HG02943 (cell line): ENCODE results near the gene ADGRF1.
"Not testable (repeated sequence)": the region's sequence is repeated elsewhere in the genome, so short reads cannot be mapped to it uniquely, and the experiment has no call there.

Experiments used
- ATAC-seq: cut with Tn5 transposase; IDR thresholded peaks from one replicate; pipeline ENCODE4 v1.9.1; 2021; ENCODE audit warnings: mild to moderate bottlenecking, low read depth, moderate library complexity; ENCODE audit not compliant: unreplicated experiment

The ADGRF1 gene

DNA sequence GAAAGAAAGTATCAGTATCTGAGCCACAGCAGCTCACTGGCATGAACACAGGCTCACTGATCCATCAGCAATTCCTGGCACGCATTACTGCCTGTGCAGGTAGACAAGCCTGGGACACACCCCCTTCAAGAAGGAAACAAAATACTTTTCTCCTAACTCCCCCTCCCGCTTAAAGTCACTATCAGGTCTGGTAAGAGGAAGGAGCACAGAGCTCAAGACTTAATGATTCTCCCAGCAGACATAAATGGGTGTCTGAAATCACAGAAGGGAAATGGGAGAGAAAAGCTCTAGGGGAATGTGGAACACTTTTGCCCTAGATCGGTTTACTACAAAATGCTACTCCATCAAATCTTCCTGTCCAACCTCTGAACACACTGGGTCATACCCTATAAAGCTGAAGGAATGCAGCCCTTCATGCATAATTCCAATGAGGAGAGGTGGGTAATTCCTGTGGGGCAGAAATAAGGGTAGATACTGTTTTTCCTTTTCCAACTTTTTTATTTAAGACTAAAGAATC, at the start of gene ADGRF1:
ADGRF1 (minus strand) TSS at position 58 of the 517 bp plus-strand sequence. CDS start 13,271 bp downstream, outside the sequence.
- ATAC-seq: no peak

DNA sequence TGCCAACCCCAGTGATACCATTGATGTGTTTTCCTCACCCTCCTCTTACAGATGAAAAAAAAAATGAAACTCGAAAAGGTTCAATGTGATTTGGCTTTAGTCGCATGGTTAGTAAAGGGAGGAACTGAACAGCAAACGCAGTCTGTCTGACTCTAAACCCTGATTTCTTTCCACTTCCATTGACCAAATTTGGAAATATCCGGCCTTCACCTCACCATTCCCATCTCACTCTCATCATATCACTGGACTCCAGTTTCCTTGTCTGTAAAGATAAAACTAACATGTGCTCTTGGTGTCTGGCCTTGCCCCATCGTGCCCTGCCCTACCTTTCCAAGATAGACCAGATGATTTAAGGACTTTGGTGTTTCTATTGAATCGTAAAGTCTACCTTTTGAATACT, 48.7 kb upstream of the ADGRF1 start:
- no peak for ATAC-seq

DNA sequence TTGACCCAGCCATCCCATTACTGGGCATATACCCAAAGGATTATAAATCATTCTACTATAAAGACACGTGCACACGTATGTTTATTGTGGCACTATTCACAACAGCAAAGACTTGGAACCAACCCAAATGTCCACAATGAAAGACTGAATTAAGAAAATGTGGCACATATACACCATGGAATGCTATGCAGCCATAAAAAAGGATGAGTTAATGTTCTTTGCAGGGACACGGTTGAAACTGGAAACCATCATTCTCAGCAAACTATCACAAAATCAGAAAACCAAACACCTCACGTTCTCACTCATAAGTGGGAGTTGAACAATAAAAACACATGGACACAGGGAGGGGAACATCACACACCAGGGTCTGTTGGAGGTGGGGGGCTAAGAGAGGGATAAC, 47.3 kb upstream of the ADGRF1 start:
- ATAC-seq: not testable (repeated sequence)

DNA sequence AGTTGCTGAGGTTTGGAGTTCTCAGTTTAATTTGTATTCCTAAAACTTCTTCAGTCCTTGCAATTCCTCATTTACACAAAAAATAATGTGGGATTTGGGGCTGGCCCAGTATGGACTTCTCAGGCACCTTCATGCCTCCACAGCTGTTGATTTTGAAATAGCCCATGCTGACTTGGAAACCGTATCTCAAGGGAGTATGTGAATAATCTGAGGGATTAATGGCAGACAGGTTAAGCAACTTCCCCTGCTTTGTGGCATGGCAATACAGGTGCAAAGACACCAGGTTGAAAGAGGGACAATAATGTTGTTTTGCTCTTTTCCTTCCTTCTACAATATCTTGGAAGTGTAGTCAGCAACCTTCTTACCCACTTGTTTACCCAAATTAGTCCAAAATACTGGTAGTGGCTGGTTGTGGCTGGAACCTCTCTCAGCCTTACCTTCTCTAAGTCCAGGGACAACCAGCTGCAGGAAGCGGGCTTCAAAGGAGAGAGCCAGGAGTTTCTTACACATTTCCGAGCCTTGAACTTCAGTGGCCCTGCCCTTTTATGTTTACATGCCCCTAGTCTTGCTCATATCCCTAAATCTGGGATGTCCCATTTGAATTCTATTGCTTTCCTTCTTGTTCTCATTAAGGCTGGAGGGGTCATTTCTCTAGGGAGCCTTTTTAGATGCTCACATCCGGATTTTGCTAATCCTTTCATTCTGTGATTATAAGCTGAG, 44.1 kb upstream of the ADGRF1 start:
- ATAC-seq: no peak

DNA sequence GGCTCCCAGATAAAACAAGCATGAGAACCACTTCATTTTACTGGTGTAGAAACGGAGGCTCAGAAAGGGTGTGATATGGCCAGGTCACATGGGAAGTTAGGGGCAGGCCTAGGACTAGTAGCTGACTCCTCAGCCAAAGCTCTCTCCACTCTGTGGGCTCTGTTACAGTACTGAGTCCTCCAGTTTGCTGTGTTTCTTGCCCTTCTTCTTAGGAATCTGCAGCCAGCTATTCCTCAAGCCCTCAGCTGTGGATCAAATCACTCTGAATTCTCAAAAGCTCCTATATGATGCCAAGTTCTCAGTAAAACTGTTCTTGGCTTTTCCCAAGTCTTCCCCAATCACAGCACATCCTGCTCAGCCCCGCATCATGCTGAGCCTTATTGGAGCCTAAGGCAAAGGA, 42.5 kb upstream of the ADGRF1 start:
- no peak for ATAC-seq

DNA sequence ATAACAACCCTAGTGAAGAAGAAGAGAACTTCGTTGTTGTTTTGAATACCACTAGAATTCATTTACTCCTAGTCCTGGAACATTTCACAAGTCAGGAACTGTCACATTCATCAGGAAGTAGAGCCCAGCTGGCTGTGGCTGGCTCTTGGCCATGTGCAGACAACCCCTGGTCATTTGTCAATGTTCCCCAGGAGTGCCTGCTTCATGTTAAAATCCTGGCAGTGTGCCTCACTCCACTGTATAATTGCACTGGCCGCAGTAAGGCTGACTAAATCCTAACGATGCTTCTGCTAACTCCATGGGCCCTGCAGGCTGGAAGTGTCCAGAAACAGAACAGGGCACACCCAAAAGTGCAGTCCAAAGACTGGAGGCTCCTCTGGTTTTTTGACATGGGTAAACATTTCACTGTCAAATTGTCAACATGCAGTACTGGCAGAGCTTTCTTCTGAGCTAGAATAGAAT, 41.5 kb upstream of the ADGRF1 start:
- ATAC-seq: no peak

DNA sequence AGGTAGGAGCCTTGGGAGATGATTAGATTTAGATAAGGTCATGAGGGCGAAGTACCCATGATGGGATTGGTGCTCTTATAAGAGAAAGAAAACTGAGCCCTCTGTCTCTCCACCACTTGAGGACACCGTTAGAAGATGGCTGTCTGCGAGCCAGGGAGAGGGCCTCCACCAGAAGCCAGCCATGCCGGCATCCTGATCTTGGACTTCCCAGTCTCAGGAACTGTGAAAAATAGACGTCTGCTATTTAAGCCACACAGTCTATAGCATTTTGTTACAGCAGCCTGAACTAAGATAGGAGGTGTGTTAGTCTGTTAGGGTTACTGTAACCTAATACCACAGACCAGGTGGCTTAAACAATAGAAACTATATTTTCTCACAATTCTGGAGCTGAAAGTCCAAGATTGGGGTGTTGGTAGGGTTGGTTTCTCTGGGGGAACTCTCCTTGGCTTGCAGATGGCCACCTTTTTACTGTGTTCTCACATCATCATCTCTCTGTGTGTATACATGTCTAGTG, 38.0 kb upstream of the ADGRF1 start:
- no peak for ATAC-seq

DNA sequence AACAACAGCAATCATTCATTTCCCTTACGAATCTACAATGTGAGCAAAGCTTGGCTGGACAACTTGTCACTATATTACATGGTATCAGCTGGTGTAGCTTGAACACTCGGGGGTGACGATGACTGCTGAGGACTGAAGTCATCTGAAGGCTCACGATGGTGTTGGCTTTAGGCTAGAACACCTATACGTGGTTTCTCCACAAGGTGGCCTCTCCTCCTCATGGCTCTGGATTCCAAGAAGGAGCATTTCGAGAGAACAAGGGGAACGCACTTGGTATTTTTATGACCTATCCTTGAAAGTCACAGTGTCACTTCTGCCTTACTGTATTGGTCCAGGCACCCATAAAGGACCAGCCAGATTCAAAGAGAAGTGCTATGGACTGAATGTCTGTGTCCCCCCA, 37.5 kb upstream of the ADGRF1 start:
- no peak for ATAC-seq

DNA sequence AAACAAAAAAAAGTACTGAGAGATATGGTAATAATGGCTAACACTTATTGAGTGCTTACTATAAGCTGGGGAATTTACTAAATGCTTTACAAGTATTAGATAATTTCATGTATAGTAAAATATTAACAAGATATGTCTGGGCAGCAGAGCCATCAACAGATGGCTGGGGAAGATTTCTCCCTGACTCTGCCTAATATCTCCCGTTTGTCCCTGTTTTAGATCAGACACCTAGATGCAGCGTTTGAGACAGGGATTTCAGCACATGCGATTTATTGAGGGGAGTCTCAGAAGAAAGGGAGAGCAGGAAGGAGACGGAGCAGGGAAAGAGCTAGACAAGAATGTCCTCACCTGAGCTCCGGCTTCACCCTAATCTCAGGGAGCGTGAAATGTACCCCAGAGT, 36.9 kb upstream of the ADGRF1 start:
- no peak for ATAC-seq

DNA sequence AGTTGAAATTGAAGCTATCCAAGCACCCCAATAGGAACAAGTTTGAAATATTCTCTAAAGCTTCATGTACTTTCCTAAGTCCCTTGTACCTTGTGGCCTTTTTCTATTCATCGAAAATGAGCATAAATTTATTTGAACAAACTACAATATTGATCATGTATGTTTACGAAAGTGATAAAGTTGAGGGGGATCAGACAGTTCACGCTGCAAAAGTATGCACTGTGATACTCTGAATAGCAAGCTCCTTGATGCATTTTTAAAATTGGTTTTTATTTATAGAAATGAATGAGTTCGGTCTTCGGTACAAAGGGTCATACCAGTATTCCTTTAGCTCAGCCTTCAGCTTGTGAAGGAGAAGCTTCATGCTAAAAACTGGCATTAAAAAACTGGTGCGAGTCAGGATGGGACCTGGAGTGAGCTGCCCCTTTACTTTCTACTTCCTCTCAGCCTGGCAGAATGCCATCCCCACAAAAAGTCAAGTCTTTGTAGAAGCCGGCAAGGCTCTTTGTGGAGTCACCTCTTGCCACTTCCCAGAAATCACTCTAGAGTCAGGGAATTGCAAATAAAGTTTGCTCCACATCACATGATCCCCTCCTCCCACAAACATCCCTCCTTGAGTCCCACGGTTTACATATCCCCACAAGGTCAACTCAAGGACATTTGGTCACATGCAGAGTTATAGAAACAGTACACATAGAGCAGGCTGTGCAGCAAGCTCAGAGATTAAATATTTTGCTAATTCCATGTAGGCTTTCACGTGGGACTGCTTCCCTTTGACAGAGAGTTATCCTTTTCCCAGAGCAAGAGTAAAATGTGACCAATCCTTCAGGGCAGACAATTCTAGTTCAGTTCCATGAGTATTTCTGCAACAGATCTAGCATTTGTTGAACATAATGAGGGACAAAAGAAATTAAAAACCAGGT, 34.6 kb upstream of the ADGRF1 start:
- ATAC-seq: no peak

DNA sequence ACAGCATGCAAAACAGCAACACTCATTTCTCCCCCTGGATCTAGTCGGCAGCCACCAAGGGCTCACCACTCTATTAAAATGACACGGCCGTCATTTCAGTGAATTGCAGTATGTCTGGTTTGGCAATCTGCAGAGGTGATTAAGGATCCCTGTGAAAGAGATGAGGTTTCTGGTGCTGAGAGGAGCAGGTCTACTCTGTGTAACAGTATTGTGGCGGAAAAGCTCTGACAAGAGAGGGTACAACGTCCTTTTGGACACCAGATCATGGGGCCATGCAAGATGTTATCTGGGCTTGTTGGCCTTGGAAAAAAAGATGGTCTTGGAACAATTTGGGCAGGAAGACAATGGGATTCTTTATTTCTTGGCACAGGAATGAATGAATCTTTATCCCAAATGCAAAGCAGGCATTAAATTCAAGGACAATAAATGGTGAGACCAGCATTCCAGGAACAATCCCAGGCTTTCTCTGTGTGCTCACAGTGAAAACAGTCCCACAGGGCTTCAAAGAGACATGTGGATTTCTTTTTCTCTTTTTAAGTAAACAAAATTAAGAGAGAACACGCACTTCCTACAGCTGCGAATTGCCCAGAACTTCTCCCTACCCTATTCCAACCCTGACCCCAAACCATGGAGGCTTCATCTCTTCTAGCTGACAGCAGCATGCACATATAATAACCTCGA, 33.7 kb upstream of the ADGRF1 start:
- ATAC-seq: no peak

DNA sequence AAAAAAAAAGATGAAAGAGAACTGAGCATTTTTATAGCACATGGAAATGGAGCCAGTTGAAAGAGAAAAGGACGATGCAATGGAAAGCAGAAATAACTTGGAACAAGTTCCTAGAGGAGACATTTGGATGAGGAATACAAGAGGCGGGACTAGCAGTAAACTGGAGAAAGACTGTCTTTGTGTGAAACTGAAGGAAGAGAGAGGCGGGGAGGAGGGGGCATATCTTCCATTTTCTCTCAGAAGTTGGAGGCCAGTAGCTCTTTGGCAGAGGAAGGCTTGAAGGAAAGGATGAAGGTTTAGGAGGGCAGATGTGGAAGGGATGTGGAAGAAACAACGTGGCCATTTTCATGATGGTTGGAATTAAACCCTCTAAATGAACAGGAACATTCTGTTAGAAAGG, 33.0 kb upstream of the ADGRF1 start:
- ATAC-seq: no peak

DNA sequence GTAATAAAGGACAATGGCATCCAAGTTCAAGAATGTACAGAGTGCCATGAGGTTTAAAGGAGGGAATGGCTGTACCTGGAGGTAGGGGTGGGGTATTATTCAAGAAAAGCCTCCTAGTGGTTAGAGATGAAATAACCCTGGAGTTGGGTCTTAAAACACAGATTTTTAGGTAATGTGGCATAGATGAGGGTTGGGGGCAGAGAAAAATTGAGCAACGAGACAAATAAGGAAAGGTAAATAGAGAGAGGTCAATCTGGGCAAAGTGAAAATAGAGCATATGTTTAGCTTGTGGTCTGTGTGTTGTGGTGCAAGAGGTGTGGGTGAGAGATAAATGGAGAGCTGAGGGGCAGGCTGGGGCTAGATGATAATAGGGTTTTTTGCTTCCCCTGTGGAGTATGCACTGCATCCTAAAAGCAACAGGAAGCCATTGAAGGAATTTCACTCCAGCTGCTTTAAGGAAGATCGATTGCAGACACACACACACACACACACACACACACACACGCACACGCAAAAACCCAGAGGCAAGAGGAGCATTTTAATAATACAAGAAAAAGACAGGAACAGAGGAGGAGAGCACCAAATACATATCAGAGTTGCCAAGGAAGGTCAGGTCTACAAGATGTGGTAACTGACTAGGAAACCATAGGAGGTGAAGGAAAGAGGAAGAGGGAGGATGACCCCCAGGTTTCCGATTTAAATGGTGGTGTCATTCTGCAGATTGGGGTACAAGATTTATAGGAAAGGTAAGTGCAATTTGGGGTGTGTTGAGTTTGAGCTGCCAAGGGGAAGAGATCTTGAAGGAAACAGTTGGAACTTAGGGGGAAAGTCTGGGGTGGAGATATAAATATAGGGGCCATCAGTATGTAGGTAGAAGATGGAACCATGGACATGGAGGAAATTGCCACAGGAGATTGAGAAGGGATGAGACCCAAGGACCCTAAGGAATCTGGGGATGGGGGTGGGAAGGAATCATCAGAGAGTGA, 31.3 kb upstream of the ADGRF1 start:
- no peak for ATAC-seq

DNA sequence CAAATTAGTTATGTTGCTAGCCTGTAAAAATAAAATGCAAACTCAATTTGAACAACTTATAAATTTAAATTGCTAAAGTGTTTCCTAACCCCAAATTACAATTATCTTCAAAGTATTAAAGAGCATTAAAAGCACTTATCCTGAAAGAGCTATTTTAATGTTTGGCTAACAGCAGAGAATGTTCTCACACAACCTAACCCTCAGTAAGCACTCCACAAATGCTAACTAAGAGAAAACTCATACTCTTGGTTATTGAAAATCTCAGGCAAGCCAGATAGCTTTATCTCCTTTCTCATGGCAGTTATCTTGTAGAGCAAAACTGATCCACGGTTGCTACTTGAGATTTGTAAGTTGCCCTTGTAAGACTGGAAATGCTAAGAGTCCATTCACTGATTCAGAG, 30.5 kb upstream of the ADGRF1 start:
- no peak for ATAC-seq

DNA sequence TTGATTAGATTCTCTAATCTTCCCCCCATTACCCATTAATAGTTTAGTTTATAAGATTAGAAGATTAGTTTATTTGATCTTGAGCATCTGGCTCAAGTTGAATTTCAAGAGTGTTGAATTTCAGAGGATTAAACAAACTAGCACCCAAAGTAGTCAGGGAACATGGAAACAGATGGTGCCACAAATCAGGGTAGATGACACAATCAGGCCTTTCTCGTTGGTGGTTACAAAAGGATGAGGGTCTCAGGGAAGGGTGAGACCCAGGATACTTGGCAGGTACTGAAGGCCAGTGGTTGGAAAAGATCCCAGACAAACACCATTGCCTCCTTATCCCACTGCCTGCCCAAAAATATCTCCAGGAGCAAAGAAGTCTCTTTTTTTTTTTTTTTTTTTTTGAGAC, 29.5 kb upstream of the ADGRF1 start:
- no peak for ATAC-seq

DNA sequence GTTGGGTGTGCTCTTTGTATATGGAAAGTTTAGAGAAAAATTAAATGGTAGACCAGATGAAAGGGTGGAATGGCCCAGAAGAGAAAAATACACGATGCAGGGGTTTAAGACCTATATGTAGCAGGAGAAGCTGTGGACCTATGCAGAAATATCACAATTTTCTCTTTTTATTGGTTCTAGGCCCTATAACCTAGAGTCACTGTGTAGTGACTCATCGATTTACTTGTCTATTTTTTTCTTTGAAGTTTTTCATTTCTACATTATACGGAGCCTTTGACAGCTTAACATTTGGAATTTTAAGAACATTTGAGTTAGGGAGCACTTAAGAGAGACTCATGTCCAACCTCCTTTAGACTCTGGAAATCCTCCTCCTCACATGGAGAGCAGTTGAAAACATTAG, 28.3 kb upstream of the ADGRF1 start:
- no peak for ATAC-seq

DNA sequence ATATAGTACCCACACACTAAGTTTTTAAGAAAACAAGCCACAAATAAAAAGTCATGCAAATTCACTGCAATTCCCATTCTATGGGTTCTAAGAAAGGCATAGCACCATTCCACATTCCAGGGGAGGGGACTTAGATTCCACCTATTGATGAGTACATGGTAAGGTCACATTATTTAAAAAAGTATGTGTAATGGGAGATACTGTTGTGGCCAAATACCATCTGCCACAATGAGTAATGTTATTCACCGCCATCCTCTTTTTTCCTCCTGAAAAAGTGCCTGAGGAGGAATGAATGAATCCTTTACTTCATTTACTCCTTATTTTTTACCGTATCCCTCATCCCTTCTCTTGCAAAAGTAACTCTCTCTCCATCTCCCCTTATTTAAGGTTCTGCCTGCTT, 27.0 kb upstream of the ADGRF1 start:
- no peak for ATAC-seq

DNA sequence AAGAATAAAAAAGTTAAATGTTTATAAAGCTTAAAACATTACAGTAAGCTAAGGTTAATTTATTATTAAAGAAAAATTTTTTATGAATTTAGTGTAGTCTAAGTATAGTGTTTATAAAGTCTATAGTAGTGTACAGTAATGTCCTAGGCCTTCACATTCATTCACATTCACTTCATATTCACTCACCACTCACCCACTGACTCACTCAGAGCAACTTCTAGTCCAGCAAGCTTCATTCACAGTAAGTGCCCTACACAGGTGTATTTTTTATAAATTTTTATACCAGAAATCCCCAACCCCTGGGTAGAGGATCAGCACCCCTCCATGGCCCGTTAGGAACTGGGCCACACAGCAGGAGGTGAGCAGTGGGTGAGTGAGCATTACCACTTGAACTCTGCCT, 24.3 kb upstream of the ADGRF1 start:
- ATAC-seq: no peak

DNA sequence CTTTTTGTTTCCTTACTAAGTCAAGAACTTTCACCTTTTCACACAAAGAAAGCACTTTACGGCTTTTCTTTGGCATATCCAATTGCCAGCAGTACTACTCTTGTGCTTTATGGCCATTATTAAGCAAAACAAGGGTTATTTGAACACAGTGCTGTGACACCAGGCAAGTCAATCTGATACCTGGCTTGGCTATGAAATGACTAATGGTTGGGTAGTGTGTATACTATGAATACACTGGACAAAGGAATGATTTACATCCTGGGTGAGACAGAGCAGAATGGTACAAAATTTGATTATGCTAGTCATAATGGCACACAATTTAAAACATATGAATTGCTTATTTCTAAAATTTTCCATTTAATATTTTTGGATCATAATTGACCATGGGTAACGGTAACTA, 22.1 kb upstream of the ADGRF1 start:
- no peak for ATAC-seq

DNA sequence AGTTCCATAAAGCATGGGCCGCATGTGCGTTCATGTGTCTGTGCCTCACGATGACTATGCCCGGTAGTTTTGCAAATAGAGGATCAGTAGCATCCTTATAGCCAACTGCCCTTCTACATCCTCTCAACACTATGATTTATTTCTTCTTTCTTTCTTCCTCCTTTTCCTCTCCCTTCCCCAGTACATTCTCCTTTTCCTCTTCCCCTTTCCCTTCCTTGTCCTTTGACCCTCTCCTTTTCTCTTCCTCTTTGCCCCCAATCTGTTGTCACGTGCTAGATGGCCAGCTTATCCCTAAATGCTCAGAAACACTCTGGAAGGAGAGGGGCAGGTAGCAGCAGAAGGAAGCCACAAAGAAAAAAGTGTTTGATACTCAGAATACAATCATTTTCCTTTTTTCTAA, 20.2 kb upstream of the ADGRF1 start:
- ATAC-seq: no peak
